ENCODE measurements around the gene AGO1. TPM values are rescaled to one million over a fixed set of nuclear protein-coding genes. Genes with fewer than 3 reads are reported as not detected.
"Not testable (repeated sequence)": the region's sequence is repeated elsewhere in the genome, so short reads cannot be mapped to it uniquely, and the experiment has no call there.

The AGO1 gene
- total RNA-seq, 4 donors from 2014 or later, result 4.1 to 32.8 (median 12.0) TPM

- H3K4me1 ChIP-seq, result no peaks in the 10 kb centered on the region
- intact Hi-C loops (cut with DNase I; ENCODE audit: low total_unique reads), result no loop called here
- no peak overlapping the region for H3K27ac ChIP-seq
- TF ChIP-seq CTCF (IDR thresholded peaks at IDR 0.05) (no peak), POLR2A (IDR thresholded peaks at IDR 0.05) (no peak)
- no peaks in the 10 kb centered on the region for H3K9me3 ChIP-seq
- no peaks in the 10 kb centered on the region for H3K36me3 ChIP-seq
- H3K4me3 ChIP-seq, result no peak overlapping the region
- H3K27me3 ChIP-seq, result no peaks in the 10 kb centered on the region
- DNase-seq, result no peak
These were observed 3.1 kb downstream of the AGO1 start for GRCh38 chr1:35885961-35886558.

- DNase-seq, result no peak
- Histone ChIP-seq H3K27me3 (no peaks in the 10 kb centered on the region), H3K4me1 (no peaks in the 10 kb centered on the region), H3K27ac (no peak overlapping the region), H3K9me3 (no peaks in the 10 kb centered on the region), H3K4me3 (no peak overlapping the region), H3K36me3 (no peaks in the 10 kb centered on the region)
- TF ChIP-seq CTCF (IDR thresholded peaks at IDR 0.05) (no peak), POLR2A (IDR thresholded peaks at IDR 0.05) (no peak)
- intact Hi-C loops (cut with DNase I; ENCODE audit: low total_unique reads), result no loop called here
These were observed 3.8 kb downstream of the AGO1 start for GRCh38 chr1:35886577-35887431.

- no peaks in the 10 kb centered on the region for H3K27me3 ChIP-seq
- intact Hi-C loops (cut with DNase I; ENCODE audit: low total_unique reads), result no loop called here
- H3K4me3 ChIP-seq, result no peak overlapping the region
- no peaks in the 10 kb centered on the region for H3K9me3 ChIP-seq
- TF ChIP-seq POLR2A (IDR thresholded peaks at IDR 0.05) (no peak), CTCF (IDR thresholded peaks at IDR 0.05) (no peak)
- no peak overlapping the region for H3K27ac ChIP-seq
- H3K4me1 ChIP-seq, result no peaks in the 10 kb centered on the region
- DNase-seq, result no peak
- no peaks in the 10 kb centered on the region for H3K36me3 ChIP-seq
These were observed 4.5 kb downstream of the AGO1 start for GRCh38 chr1:35887508-35887907.

- no peak for TF ChIP-seq CTCF (IDR thresholded peaks at IDR 0.05)
- no peak for TF ChIP-seq POLR2A (IDR thresholded peaks at IDR 0.05)
- Histone ChIP-seq H3K27me3 (no peaks in the 10 kb centered on the region), H3K36me3 (no peaks in the 10 kb centered on the region), H3K4me1 (no peaks in the 10 kb centered on the region), H3K9me3 (no peaks in the 10 kb centered on the region), H3K4me3 (no peak overlapping the region), H3K27ac (no peak overlapping the region)
- intact Hi-C loops (cut with DNase I; ENCODE audit: low total_unique reads), result no loop called here
- no peak for DNase-seq
These were observed 5.2 kb downstream of the AGO1 start for GRCh38 chr1:35888255-35888654.

GRCh38 chr1:35888981-35889380 is 6.0 kb downstream of the AGO1 start:
- H3K27ac ChIP-seq; H3K27me3 ChIP-seq; intact Hi-C loops (cut with DNase I; ENCODE audit: low total_unique reads); H3K4me3 ChIP-seq; H3K4me1 ChIP-seq; DNase-seq; H3K9me3 ChIP-seq; H3K36me3 ChIP-seq: not testable (repeated sequence)
